Measurements from ENCODE around the gene ACOX1.

ACOX1 gene

GRCh38 chr17:75978938-75979704 lies at the start of gene ACOX1, which contains the start of gene TEN1:
Gene ACOX1, minus strand, starts transcription at chr17:75979166. Its CDS starts 93 bp downstream, at chr17:75979073.
Gene TEN1, plus strand, starts transcription at chr17:75979240. Its CDS starts 6,953 bp downstream, at chr17:75986193.
- DNase-seq: peak; percentile 97

GRCh38 chr17:76027159-76027839 lies 48.3 kb upstream of the ACOX1 start, which contains the start of gene EVPL:
Gene EVPL, minus strand, starts transcription at chr17:76027306. Its CDS starts 108 bp downstream, at chr17:76027198.
- DNase-seq: no peak

GRCh38 chr17:76026714-76027158 lies 47.8 kb upstream of the ACOX1 start:
- no peak for DNase-seq

- DNase-seq: no peak
Measured at GRCh38 chr17:76025294-76025693, 46.3 kb upstream of the ACOX1 start.

GRCh38 chr17:76024353-76024752 lies 45.4 kb upstream of the ACOX1 start:
- DNase-seq: no peak

GRCh38 chr17:76023900-76024237 lies 44.9 kb upstream of the ACOX1 start:
- no peak for DNase-seq

- DNase-seq: no peak
Measured at GRCh38 chr17:76022973-76023899, 44.3 kb upstream of the ACOX1 start.

- no peak for DNase-seq
Measured at GRCh38 chr17:76022285-76022684, 43.3 kb upstream of the ACOX1 start.

GRCh38 chr17:76019833-76020467 lies 41.0 kb upstream of the ACOX1 start:
- DNase-seq: no peak

GRCh38 chr17:76018801-76019200 lies 39.8 kb upstream of the ACOX1 start:
- DNase-seq: no peak

- DNase-seq: no peak
Measured at GRCh38 chr17:76018340-76018680, 39.3 kb upstream of the ACOX1 start.

GRCh38 chr17:76017481-76018339 lies 38.7 kb upstream of the ACOX1 start:
- DNase-seq: no peak

GRCh38 chr17:76014925-76015261 lies 35.9 kb upstream of the ACOX1 start:
- no peak for DNase-seq

GRCh38 chr17:76014100-76014924 lies 35.3 kb upstream of the ACOX1 start:
- no peak for DNase-seq

- DNase-seq: no peak
Measured at GRCh38 chr17:76013377-76013932, 34.5 kb upstream of the ACOX1 start.

GRCh38 chr17:76011951-76012350 lies 33.0 kb upstream of the ACOX1 start:
- no peak for DNase-seq

- DNase-seq: no peak
Measured at GRCh38 chr17:76009969-76010661, 31.1 kb upstream of the ACOX1 start.

- DNase-seq: no peak
Measured at GRCh38 chr17:76009447-76009846, 30.5 kb upstream of the ACOX1 start.

GRCh38 chr17:76008630-76009425 lies 29.9 kb upstream of the ACOX1 start:
- DNase-seq: no peak
